Measurements from ENCODE around the gene SULT1C2. TPM values are rescaled to one million over a fixed set of nuclear protein-coding genes. Genes with fewer than 3 reads are reported as not detected.

Gene SULT1C2
- total and polyA plus RNA-seq, 2 of the 4 experiments (the other 2 are of a cell fraction): 0.09 TPM; not detected in 1

GRCh38 chr2:108257757-108258331 is 30.9 kb upstream of the SULT1C2 start:
- Histone ChIP-seq H3K79me1 (ENCODE audit: low read depth in 1 of 2, low read length in 2 of 2) (no peaks in the 10 kb centered on the region), H3K4ac (ENCODE audit: low read depth, low read length) (no peak overlapping the region), H3K27me3 (ENCODE audit: control insufficient read depth, insufficient read depth, low read length) (peaks cover 10% of the 10 kb centered on the region), H3K56ac (ENCODE audit: extremely low read depth, insufficient read depth, low read length) (no peak overlapping the region), H2AFZ (replicated peaks; ENCODE audit: low read length, poor library complexity) (no peak overlapping the region), H4K8ac (ENCODE audit: low read depth in 2 of 2, low read length in 2 of 2) (no peak overlapping the region), H3K18ac (ENCODE audit: low read depth, low read length) (no peak overlapping the region), H4K5ac (ENCODE audit: low read depth, low read length) (no peak overlapping the region), H3K9ac (ENCODE audit: low read depth, low read length) (no peak overlapping the region), H3K9me3 (ENCODE audit: control insufficient read depth, insufficient read depth, low read length) (no peaks in the 10 kb centered on the region), H4K91ac (ENCODE audit: insufficient read depth, low read depth, low read length) (no peak overlapping the region), H4K20me1 (ENCODE audit: insufficient read depth, low read length) (no peaks in the 10 kb centered on the region), H3K27ac (ENCODE audit: insufficient read depth, low read length) (no peak overlapping the region), H3K23ac (ENCODE audit: low read depth, low read length) (no peak overlapping the region), H3K36me3 (ENCODE audit: control insufficient read depth, insufficient read depth, low read length) (no peaks in the 10 kb centered on the region), H3K4me1 (ENCODE audit: control insufficient read depth, insufficient read depth, low read length) (no peaks in the 10 kb centered on the region), H2BK15ac (ENCODE audit: low read depth, low read length) (no peak overlapping the region), H2AK9ac (replicated peaks; ENCODE audit: low read depth, low read length, poor library complexity) (no peak overlapping the region), H3K14ac (replicated peaks; ENCODE audit: low read depth, low read length) (no peak overlapping the region), H2BK5ac (ENCODE audit: low read depth, low read length, poor library complexity, severe bottlenecking) (no peak overlapping the region), H2BK20ac (ENCODE audit: low read depth, low read length) (no peak overlapping the region), H2BK120ac (ENCODE audit: low read depth, low read length) (no peak overlapping the region), H3K9me1 (ENCODE audit: insufficient read depth, low read length) (no peaks in the 10 kb centered on the region), H3K4me3 (ENCODE audit: insufficient read depth, low read depth, low read length) (no peak overlapping the region), H2AK5ac (ENCODE audit: low read depth, low read length) (no peak overlapping the region), H3K4me2 (ENCODE audit: low read depth, low read length) (no peak overlapping the region)
- 0% methylated on average over 1 of the region's 3 CpGs; no CpG with 5 or more reads in 1 of the 2 experiments for WGBS, 2 experiments (ENCODE audit: extremely low coverage in 2 of 2, insufficient read length in 1 of 2)
- ChIA-PET POLR2A (ENCODE audit: unreplicated experiment) (no interaction called here), CTCF (no interaction called here)
- peak; percentile 33 for DNase-seq
- dilution Hi-C loops (cut with HindIII; ENCODE audit: low sequenced_read_pairs, unreplicated experiment): no loop called here
- 0 out of 2 replicates have a peak, but pooled peaks have one; percentile 14 for TF ChIP-seq CEBPB (IDR thresholded peaks at IDR 0.05; ENCODE audit: low read depth, low read length)
- TF ChIP-seq MAFK (IDR thresholded peaks at IDR 0.05; ENCODE audit: low read depth, low read length): no peak
- TF ChIP-seq USF2 (IDR thresholded peaks at IDR 0.05; ENCODE audit: low read depth, low read length): 0 out of 2 replicates have a peak, but pooled peaks have one; percentile 10
- in situ Hi-C loops (cut with MboI; ENCODE audit: low sequenced_read_pairs): no loop called here
- no peak for ATAC-seq (ENCODE audit: low read depth)
- BruUV-seq (replicated peaks): no TSS peak
- intact Hi-C loops (cut with micrococcal nuclease): no loop called here
